GM13976 (cell line): ENCODE results near the gene ZFYVE28.
A peak's percentile ranks its signal among the peaks of the same experiment; 100 is the strongest.
"Not testable (repeated sequence)": the region's sequence is repeated elsewhere in the genome, so short reads cannot be mapped to it uniquely, and the experiment has no call there.

Experiments
- DNase-seq: peaks from one replicate; pipeline ENCODE4 v3.0.0; 2012; ENCODE audit warnings: low spot score
- CTCF ChIP-seq: IDR thresholded peaks from 2 replicates; pipeline ENCODE4 v1.5.1; 2012; ENCODE audit warnings: borderline replicate concordance, mild to moderate bottlenecking; ENCODE audit not compliant: insufficient read depth; ENCODE audit errors: extremely low read depth, missing control alignments, control extremely low read depth
- in situ Hi-C: fragments of 300-500 bp; cut with MboI; formaldehyde crosslinking; loops from one replicate; pipeline ENCODE4 v1.12.0; 2022; ENCODE audit warnings: low sequenced_read_pairs, mixed read lengths, inconsistent platforms; ENCODE audit not compliant: unreplicated experiment

Gene ZFYVE28

GRCh38 chr4:2417765-2418649 is at the start of gene ZFYVE28:
ZFYVE28 (minus strand) TSS chr4:2418645; CDS start chr4:2418323, 322 bp downstream.
- in situ Hi-C loops, result no loop called here
- TF ChIP-seq CTCF, result no peak
- DNase-seq, result peak; percentile 58

- DNase-seq, in situ Hi-C loops: not testable (repeated sequence)
These were observed 47.1 kb upstream of the ZFYVE28 start for GRCh38 chr4:2465544-2465943.

GRCh38 chr4:2465032-2465431 is 46.6 kb upstream of the ZFYVE28 start:
- no peak for TF ChIP-seq CTCF
- DNase-seq, result no peak
- in situ Hi-C loops, result no loop called here

DNA sequence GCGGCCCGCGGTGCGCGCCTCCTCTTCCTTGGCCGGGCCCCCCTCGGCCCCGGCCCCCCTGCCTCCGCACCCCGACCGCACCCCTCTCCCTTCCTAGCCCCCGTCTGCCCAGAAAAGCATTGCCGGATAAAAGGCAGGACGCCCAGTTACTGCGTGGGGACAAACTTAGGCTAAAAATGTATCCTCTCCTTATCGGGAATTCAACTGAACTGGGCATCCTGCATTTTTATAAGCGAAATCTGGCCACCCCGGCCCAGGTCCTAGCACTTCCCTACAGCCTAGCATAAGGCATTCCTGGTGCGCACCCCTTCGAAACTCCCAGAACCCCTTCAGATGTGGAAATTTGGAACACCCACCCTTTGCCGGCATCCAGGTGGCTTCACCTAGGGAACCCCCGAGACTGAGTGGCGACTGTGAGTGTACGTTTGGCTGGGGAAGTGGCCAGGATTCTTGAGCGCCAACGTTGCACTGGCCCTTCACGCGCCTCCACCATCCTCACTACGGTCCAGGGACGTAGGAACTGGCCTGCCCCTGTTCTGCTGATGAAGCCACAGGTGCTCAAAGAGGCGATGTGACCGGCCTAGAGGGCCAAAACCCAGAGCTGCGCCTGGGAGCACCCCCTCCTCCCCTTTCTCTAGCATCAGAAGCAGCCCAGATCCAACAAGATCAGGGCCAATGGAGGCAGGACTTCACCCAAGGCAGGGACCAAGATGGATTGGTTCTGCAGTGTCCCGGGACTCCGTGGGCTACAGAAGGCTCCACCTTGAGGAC is 44.7 kb upstream of the ZFYVE28 start:
- DNase-seq, result no peak
- in situ Hi-C loops, result no loop called here
- TF ChIP-seq CTCF, result no peak

DNA sequence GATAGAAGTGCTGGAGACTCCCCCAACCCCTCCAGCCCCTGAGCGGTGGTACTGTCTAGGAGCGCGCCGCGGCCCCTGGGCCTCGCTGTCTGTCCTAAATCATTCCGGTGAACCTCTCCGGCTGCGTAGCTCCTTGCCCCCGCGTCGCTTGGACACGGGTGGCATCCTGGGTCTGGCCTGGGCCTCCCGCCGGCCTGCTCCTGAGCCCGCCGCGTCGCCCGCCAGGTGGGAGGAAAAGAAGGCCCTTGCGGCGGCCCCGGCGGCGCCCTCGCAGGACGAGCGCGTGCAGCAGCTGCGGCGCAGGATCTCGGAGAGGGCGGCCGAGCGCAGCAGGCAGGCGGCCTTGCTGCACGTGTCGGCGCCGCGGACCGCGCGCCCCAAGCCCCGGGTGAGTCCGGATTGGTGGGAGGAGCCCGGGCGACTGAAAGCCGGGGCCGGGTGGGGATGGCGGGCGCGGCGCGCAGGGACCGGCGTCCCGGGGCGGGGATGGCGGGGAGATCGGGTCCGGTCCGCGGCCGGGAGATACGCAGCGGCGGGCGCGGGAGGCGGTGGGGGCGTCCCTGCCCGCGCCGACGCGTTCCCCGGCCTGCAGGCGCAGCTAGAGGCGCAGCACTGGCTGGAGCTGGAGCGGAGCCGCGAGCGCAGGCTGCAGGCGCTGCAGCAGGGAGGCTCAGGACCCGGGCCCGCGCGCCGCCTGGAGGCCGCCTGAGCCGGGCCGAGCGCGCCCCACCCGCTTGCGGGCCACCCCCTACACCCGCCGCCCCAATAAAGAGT is 44.0 kb upstream of the ZFYVE28 start:
- in situ Hi-C loops, result no loop called here
- peak; percentile 64 for TF ChIP-seq CTCF
- DNase-seq, result peak; percentile 89

GRCh38 chr4:2461246-2461960 is 43.0 kb upstream of the ZFYVE28 start:
- in situ Hi-C loops, result no loop called here
- no peak for DNase-seq
- TF ChIP-seq CTCF, result no peak
